Measurements from ENCODE around the gene RUNX2. TPM values are rescaled to one million over a fixed set of nuclear protein-coding genes. Genes with fewer than 3 reads are reported as not detected.

Gene RUNX2
- total RNA-seq, 3 donors from 2014 or later, result 2.7 to 7.3 (median 7.2) TPM

GRCh38 chr6:45326698-45327417 lies 1.3 kb upstream of the RUNX2 start:
- intact Hi-C loops (cut with DNase I; ENCODE audit: low total_unique reads), result no loop called here
- Histone ChIP-seq H3K27me3 (no peaks in the 10 kb centered on the region), H3K36me3 (no peaks in the 10 kb centered on the region), H3K9me3 (no peaks in the 10 kb centered on the region), H3K4me3 (no peak overlapping the region), H3K4me1 (no peaks in the 10 kb centered on the region), H3K27ac (no peak overlapping the region)
- no peak for TF ChIP-seq POLR2A (IDR thresholded peaks at IDR 0.05)
- TF ChIP-seq CTCF (IDR thresholded peaks at IDR 0.05), result no peak
- no peak for TF ChIP-seq POLR2AphosphoS5 (IDR thresholded peaks at IDR 0.05)
- DNase-seq (ENCODE audit: low spot score in 2 of 2), result no peak

GRCh38 chr6:45328523-45328922 lies 393 bp downstream of the RUNX2 start:
- H3K27ac ChIP-seq, result peak overlapping the region in 1 of 2 donors; percentile 42
- H3K4me3 ChIP-seq, result peak overlapping the region in 2 of 3 donors; percentile 26 to 28
- H3K27me3 ChIP-seq, result no peaks in the 10 kb centered on the region
- no peak for TF ChIP-seq POLR2AphosphoS5 (IDR thresholded peaks at IDR 0.05)
- TF ChIP-seq POLR2A (IDR thresholded peaks at IDR 0.05), result no peak
- no peak for TF ChIP-seq CTCF (IDR thresholded peaks at IDR 0.05)
- H3K4me1 ChIP-seq, result no peaks in the 10 kb centered on the region
- H3K9me3 ChIP-seq, result no peaks in the 10 kb centered on the region
- no peaks in the 10 kb centered on the region for H3K36me3 ChIP-seq
- no peak for DNase-seq (ENCODE audit: low spot score in 2 of 2)
- intact Hi-C loops (cut with DNase I; ENCODE audit: low total_unique reads), result no loop called here

GRCh38 chr6:45344900-45345299 lies 16.8 kb downstream of the RUNX2 start:
- no peaks in the 10 kb centered on the region for H3K4me1 ChIP-seq
- H3K27me3 ChIP-seq, result no peaks in the 10 kb centered on the region
- no peaks in the 10 kb centered on the region for H3K9me3 ChIP-seq
- no peaks in the 10 kb centered on the region for H3K36me3 ChIP-seq
- no peak for TF ChIP-seq POLR2AphosphoS5 (IDR thresholded peaks at IDR 0.05)
- TF ChIP-seq POLR2A (IDR thresholded peaks at IDR 0.05), result no peak
- TF ChIP-seq CTCF (IDR thresholded peaks at IDR 0.05), result no peak
- H3K27ac ChIP-seq, result no peak overlapping the region
- intact Hi-C loops (cut with DNase I; ENCODE audit: low total_unique reads), result loop anchor here (10.0 kb wide), 1 partner anchor 340 kb away; no protein-coding TSS in a partner anchor
- no peak for DNase-seq (ENCODE audit: low spot score in 2 of 2)
- no peak overlapping the region for H3K4me3 ChIP-seq

- intact Hi-C loops (cut with DNase I; ENCODE audit: low total_unique reads), result no loop called here
- H3K9me3 ChIP-seq, result no peaks in the 10 kb centered on the region
- no peaks in the 10 kb centered on the region for H3K4me1 ChIP-seq
- H3K27ac ChIP-seq, result no peak overlapping the region
- DNase-seq (ENCODE audit: low spot score in 2 of 2), result no peak
- no peaks in the 10 kb centered on the region for H3K27me3 ChIP-seq
- no peak overlapping the region for H3K4me3 ChIP-seq
- H3K36me3 ChIP-seq, result no peaks in the 10 kb centered on the region
- no peak for TF ChIP-seq POLR2A (IDR thresholded peaks at IDR 0.05)
- TF ChIP-seq CTCF (IDR thresholded peaks at IDR 0.05), result no peak
These were observed 22.1 kb downstream of the RUNX2 start for GRCh38 chr6:45350186-45350710.

GRCh38 chr6:45351076-45351475 lies 22.9 kb downstream of the RUNX2 start:
- TF ChIP-seq POLR2AphosphoS5 (IDR thresholded peaks at IDR 0.05) (no peak), POLR2A (IDR thresholded peaks at IDR 0.05) (no peak), CTCF (IDR thresholded peaks at IDR 0.05) (no peak)

More at GRCh38 chr6:45351076-45351475, 22.9 kb downstream of the RUNX2 start:
- H3K36me3 ChIP-seq, result no peaks in the 10 kb centered on the region
- H3K4me1 ChIP-seq, result no peaks in the 10 kb centered on the region
- H3K4me3 ChIP-seq, result no peak overlapping the region
- DNase-seq (ENCODE audit: low spot score in 2 of 2), result no peak
- intact Hi-C loops (cut with DNase I; ENCODE audit: low total_unique reads), result no loop called here
- no peaks in the 10 kb centered on the region for H3K9me3 ChIP-seq
- no peaks in the 10 kb centered on the region for H3K27me3 ChIP-seq
- H3K27ac ChIP-seq, result no peak overlapping the region

Data from breast epithelium (tissue), 4 donors.